ENCODE measurements around the gene SPRED1.

The SPRED1 gene

GRCh38 chr15:38374556-38374955 is 121.9 kb downstream of the SPRED1 start:
- no peak overlapping the region for H3K4me3 ChIP-seq (replicated peaks; ENCODE audit: insufficient read depth, low read length)
- no peak overlapping the region for H3K27ac ChIP-seq (replicated peaks)
- DNase-seq (ENCODE audit: low read depth in 1 of 2, low spot score in 1 of 2), result no peak
- H3K27me3 ChIP-seq (ENCODE audit: insufficient read depth, poor library complexity, severe bottlenecking), result peaks cover 4% of the 10 kb centered on the region
- no peak for TF ChIP-seq REST (IDR thresholded peaks at IDR 0.05; ENCODE audit: insufficient replicate concordance, low read depth)
- TF ChIP-seq SPI1 (IDR thresholded peaks at IDR 0.05; ENCODE audit: borderline replicate concordance, low read depth), result no peak
- no peak for TF ChIP-seq CTCF (IDR thresholded peaks at IDR 0.05; ENCODE audit: insufficient read depth, low read length)
- no peak for TF ChIP-seq POLR2AphosphoS5 (IDR thresholded peaks at IDR 0.05; ENCODE audit: low read depth)
- no peak for TF ChIP-seq GABPA (IDR thresholded peaks at IDR 0.05; ENCODE audit: low read depth)

GRCh38 chr15:38376081-38376480 is 123.4 kb downstream of the SPRED1 start:
- TF ChIP-seq SPI1 (IDR thresholded peaks at IDR 0.05; ENCODE audit: borderline replicate concordance, low read depth) (no peak), POLR2AphosphoS5 (IDR thresholded peaks at IDR 0.05; ENCODE audit: low read depth) (no peak), GABPA (IDR thresholded peaks at IDR 0.05; ENCODE audit: low read depth) (no peak), CTCF (IDR thresholded peaks at IDR 0.05; ENCODE audit: insufficient read depth, low read length) (no peak), REST (IDR thresholded peaks at IDR 0.05; ENCODE audit: insufficient replicate concordance, low read depth) (no peak)
- Histone ChIP-seq H3K27ac (replicated peaks) (no peak overlapping the region), H3K4me3 (replicated peaks; ENCODE audit: insufficient read depth, low read length) (no peak overlapping the region), H3K27me3 (ENCODE audit: insufficient read depth, poor library complexity, severe bottlenecking) (peaks cover 6% of the 10 kb centered on the region)
- DNase-seq (ENCODE audit: low read depth in 1 of 2, low spot score in 1 of 2), result no peak

GRCh38 chr15:38377636-38378035 is 125.0 kb downstream of the SPRED1 start:
- DNase-seq (ENCODE audit: low read depth in 1 of 2, low spot score in 1 of 2), result no peak
- Histone ChIP-seq H3K27ac (replicated peaks) (no peak overlapping the region), H3K27me3 (ENCODE audit: insufficient read depth, poor library complexity, severe bottlenecking) (peaks cover 6% of the 10 kb centered on the region), H3K4me3 (replicated peaks; ENCODE audit: insufficient read depth, low read length) (no peak overlapping the region)
- TF ChIP-seq REST (IDR thresholded peaks at IDR 0.05; ENCODE audit: insufficient replicate concordance, low read depth) (no peak), GABPA (IDR thresholded peaks at IDR 0.05; ENCODE audit: low read depth) (no peak), CTCF (IDR thresholded peaks at IDR 0.05; ENCODE audit: insufficient read depth, low read length) (no peak), POLR2AphosphoS5 (IDR thresholded peaks at IDR 0.05; ENCODE audit: low read depth) (no peak), SPI1 (IDR thresholded peaks at IDR 0.05; ENCODE audit: borderline replicate concordance, low read depth) (no peak)

Data from HL-60 (cell line).